AG09309 (cell line): Measurements from ENCODE around the gene ACSL4.
"Not testable (repeated sequence)": the region's sequence is repeated elsewhere in the genome, so short reads cannot be mapped to it uniquely, and the experiment has no call there.

ENCODE experiments used
- DNase-seq: peaks from one replicate; pipeline ENCODE4 v3.0.0-alpha.2; 2010; ENCODE audit warnings: low read depth
- H3K4me3 ChIP-seq: 2 replicates; pipeline ENCODE4 v1.5.1; 2011; ENCODE audit warnings: mild to moderate bottlenecking, low read depth, low read length, moderate library complexity; ENCODE audit not compliant: control insufficient read depth
- CTCF ChIP-seq: IDR thresholded peaks from 2 replicates; pipeline ENCODE4 v1.5.1; 2011; ENCODE audit warnings: mild to moderate bottlenecking, low read depth, low read length, inconsistent platforms; ENCODE audit not compliant: insufficient read depth, control insufficient read depth; ENCODE audit errors: missing control alignments

ACSL4 gene

GRCh38 chrX:109658391-109658790 is 74.7 kb downstream of the ACSL4 start:
- no peak overlapping the region for H3K4me3 ChIP-seq
- no peak for TF ChIP-seq CTCF
- DNase-seq = no peak

GRCh38 chrX:109657364-109657763 is 75.7 kb downstream of the ACSL4 start:
- DNase-seq = not testable (repeated sequence)

GRCh38 chrX:109656774-109657173 is 76.3 kb downstream of the ACSL4 start:
- no peak overlapping the region for H3K4me3 ChIP-seq
- DNase-seq = no peak
- no peak for TF ChIP-seq CTCF

More at GRCh38 chrX:109657364-109657763, 75.7 kb downstream of the ACSL4 start:
- not testable (repeated sequence) for H3K4me3 ChIP-seq

GRCh38 chrX:109655502-109656201 is 77.4 kb downstream of the ACSL4 start:
- no peak for DNase-seq
- TF ChIP-seq CTCF = no peak
- no peak overlapping the region for H3K4me3 ChIP-seq

GRCh38 chrX:109654516-109655109 is 78.4 kb downstream of the ACSL4 start:
- no peak for DNase-seq
- no peak for TF ChIP-seq CTCF

GRCh38 chrX:109644671-109645070 is 88.4 kb downstream of the ACSL4 start:
- DNase-seq, H3K4me3 ChIP-seq: not testable (repeated sequence)

More at GRCh38 chrX:109654516-109655109, 78.4 kb downstream of the ACSL4 start:
- H3K4me3 ChIP-seq = no peak overlapping the region

- no peak overlapping the region for H3K4me3 ChIP-seq
- no peak for TF ChIP-seq CTCF
- DNase-seq = no peak
Measured at GRCh38 chrX:109643687-109644086, 89.4 kb downstream of the ACSL4 start.
